Adipose tissue (tissue), 3 donors: ENCODE results near the gene SLC26A5. TPM values are rescaled to one million over a fixed set of nuclear protein-coding genes. Genes with fewer than 3 reads are reported as not detected.
A peak's percentile ranks its signal among the peaks of the same experiment; 100 is the strongest.

Source experiments
- H3K27ac ChIP-seq: one replicate; pipeline ENCODE4 v1.5.1; 2013; ENCODE audit warnings: low read depth, low read length
- WGBS, 3 donors: extraction: QIAGEN DNeasy Blood & Tissue Kit; methylation state at CpG; one replicate each; pipeline ENCODE4 v1.1.7; 2013; 5-methylcytosine and 5-hydroxymethylcytosine counted together
- polyA plus RNA-seq, 3 donors: library from polyadenylated mRNA; stranded (reverse); fragments of 200-250 nt; gene quantifications; one replicate each; pipeline ENCODE4 v1.2.3, GENCODE V29; 2013
- donor health status: healthy with polysubstance abuse.
- donor health status: Bipolar disorder and iron deficiency.
- donor health status: healthy.

SLC26A5 gene
- polyA plus RNA-seq, 3 donors, result 0.04 to 0.06 TPM; not detected in 1

- H3K27ac ChIP-seq, result no peak overlapping the region
- WGBS, 3 donors, result 69 to 74% (median 72%) methylated on average over 3 of the region's 3 CpGs
These were observed 66.6 kb downstream of the SLC26A5 start for GRCh38 chr7:103379270-103379975.

GRCh38 chr7:103373866-103374643 lies 72.0 kb downstream of the SLC26A5 start:
- 48 to 65% (median 58%) methylated on average over 6 of the region's 6 CpGs for WGBS, 3 donors
- H3K27ac ChIP-seq, result no peak overlapping the region

- H3K27ac ChIP-seq, result no peak overlapping the region
- WGBS, 3 donors, result 95 to 97% (median 97%) methylated on average over 5 of the region's 5 CpGs
These were observed 76.6 kb downstream of the SLC26A5 start for GRCh38 chr7:103369432-103369831.

GRCh38 chr7:103349805-103350204 lies 96.2 kb downstream of the SLC26A5 start:
- no peak overlapping the region for H3K27ac ChIP-seq
- 32 to 46% (median 44%) methylated on average over 1 of the region's 1 CpG for WGBS, 3 donors

GRCh38 chr7:103348959-103349358 lies 97.0 kb downstream of the SLC26A5 start:
- 29 to 37% (median 31%) methylated on average over 2 of the region's 2 CpGs for WGBS, 3 donors
- no peak overlapping the region for H3K27ac ChIP-seq

- H3K27ac ChIP-seq, result no peak overlapping the region
- 7 to 16% (median 14%) methylated on average over 13 of the region's 13 CpGs for WGBS, 3 donors
These were observed 97.6 kb downstream of the SLC26A5 start for GRCh38 chr7:103348452-103348851.

- 0% methylated on average over 25 of the region's 25 CpGs for WGBS, 3 donors
These were observed 98.3 kb downstream of the SLC26A5 start, which contains the start of gene PSMC2 for GRCh38 chr7:103347507-103348267. Gene PSMC2, plus strand, starts transcription at chr7:103347643. Its CDS starts 69 bp downstream, at chr7:103347712.

GRCh38 chr7:103346396-103346795 lies 99.6 kb downstream of the SLC26A5 start:
- no peak overlapping the region for H3K27ac ChIP-seq
- WGBS, 3 donors, result 85 to 89% (median 88%) methylated on average over 5 of the region's 5 CpGs

More at GRCh38 chr7:103347507-103348267, 98.3 kb downstream of the SLC26A5 start, which contains the start of gene PSMC2:
- peak within 1 kb of the TSS; percentile 88 for H3K27ac ChIP-seq

GRCh38 chr7:103344453-103345149 lies 101.4 kb downstream of the SLC26A5 start, which contains the start of gene DNAJC2:
Gene DNAJC2, minus strand, starts transcription at chr7:103344767. Its CDS starts 145 bp downstream, at chr7:103344622.
- H3K27ac ChIP-seq, result peak within 1 kb of the TSS; percentile 55
- 6 to 7% (median 7%) methylated on average over 42 to 43 of the region's 43 CpGs for WGBS, 3 donors

GRCh38 chr7:103343758-103344452 lies 102.1 kb downstream of the SLC26A5 start:
- WGBS, 3 donors, result 1% methylated on average over 26 of the region's 26 CpGs
- H3K27ac ChIP-seq, result peak overlapping the region; percentile 55

- no peak overlapping the region for H3K27ac ChIP-seq
These were observed 102.7 kb downstream of the SLC26A5 start for GRCh38 chr7:103343332-103343731.

- no peak overlapping the region for H3K27ac ChIP-seq
- 80 to 84% (median 81%) methylated on average over 2 of the region's 2 CpGs for WGBS, 3 donors
These were observed 104.5 kb downstream of the SLC26A5 start for GRCh38 chr7:103341466-103341865.

- 97 to 98% (median 98%) methylated on average over 2 of the region's 2 CpGs for WGBS, 3 donors
- no peak overlapping the region for H3K27ac ChIP-seq
These were observed 107.1 kb downstream of the SLC26A5 start for GRCh38 chr7:103338864-103339263.

GRCh38 chr7:103336761-103337160 lies 109.2 kb downstream of the SLC26A5 start:
- 73 to 97% (median 79%) methylated on average over 2 of the region's 2 CpGs for WGBS, 3 donors

GRCh38 chr7:103325744-103326143 lies 120.3 kb downstream of the SLC26A5 start:
- 89 to 92% (median 91%) methylated on average over 8 of the region's 8 CpGs for WGBS, 3 donors
- no peak overlapping the region for H3K27ac ChIP-seq

More at GRCh38 chr7:103336761-103337160, 109.2 kb downstream of the SLC26A5 start:
- no peak overlapping the region for H3K27ac ChIP-seq
